Ishikawa (cell line): ENCODE results near the gene GASK1A.

Experiments
- CREB1 ChIP-seq: IDR thresholded peaks from 2 replicates; pipeline ENCODE4 v1.6.1; 2012; ENCODE audit warnings: low read depth
- EGR1 ChIP-seq: IDR thresholded peaks from 2 replicates; pipeline ENCODE4 v1.6.1; 2012
- EP300 ChIP-seq: IDR thresholded peaks from 2 replicates; pipeline ENCODE4 v1.6.1; 2012; ENCODE audit warnings: borderline replicate concordance
- FOXM1 ChIP-seq: IDR thresholded peaks from 2 replicates; pipeline ENCODE4 v1.6.1; 2012; ENCODE audit warnings: low read depth, borderline replicate concordance
- MAX ChIP-seq: IDR thresholded peaks from 2 replicates; pipeline ENCODE4 v1.6.1; 2012
- NFIC ChIP-seq: IDR thresholded peaks from 2 replicates; pipeline ENCODE4 v1.6.1; 2012
- RAD21 ChIP-seq: IDR thresholded peaks from 2 replicates; pipeline ENCODE4 v1.6.1; 2012; ENCODE audit warnings: low read depth
- REST ChIP-seq: IDR thresholded peaks from 2 replicates; pipeline ENCODE4 v1.6.1; 2012; ENCODE audit warnings: low read depth, mild to moderate bottlenecking
- TAF1 ChIP-seq: IDR thresholded peaks from 2 replicates; pipeline ENCODE4 v1.6.1; 2012; ENCODE audit warnings: low read depth, mild to moderate bottlenecking
- TCF12 ChIP-seq: IDR thresholded peaks from 2 replicates; pipeline ENCODE4 v1.6.1; 2012; ENCODE audit warnings: low read depth
- TEAD4 ChIP-seq: IDR thresholded peaks from 2 replicates; pipeline ENCODE4 v1.6.1; 2012
- USF1 ChIP-seq: IDR thresholded peaks from 2 replicates; pipeline ENCODE4 v1.6.1; 2012
- YY1 ChIP-seq: IDR thresholded peaks from 2 replicates; pipeline ENCODE4 v1.6.1; 2012; ENCODE audit warnings: low read depth
- ZBTB7A ChIP-seq: IDR thresholded peaks from 2 replicates; pipeline ENCODE4 v1.6.1; 2012; ENCODE audit warnings: low read depth

The GASK1A gene

GRCh38 chr3:42984701-42985100 lies 5.6 kb downstream of the GASK1A start:
- TF ChIP-seq NFIC (no peak), TEAD4 (no peak), FOXM1 (no peak), CREB1 (no peak), ZBTB7A (no peak), USF1 (no peak), MAX (no peak), YY1 (no peak), EP300 (no peak), TCF12 (no peak), REST (no peak), TAF1 (no peak), EGR1 (no peak)

GRCh38 chr3:42988097-42988496 lies 9.0 kb downstream of the GASK1A start:
- TF ChIP-seq FOXM1 = no peak
- TF ChIP-seq EGR1 = no peak
- TF ChIP-seq NFIC = no peak
- no peak for TF ChIP-seq REST
- no peak for TF ChIP-seq YY1
- no peak for TF ChIP-seq MAX

- no peak for TF ChIP-seq NFIC
- no peak for TF ChIP-seq RAD21
- TF ChIP-seq TCF12 = no peak
- TF ChIP-seq REST = no peak
- TF ChIP-seq EP300 = no peak
- TF ChIP-seq EGR1 = no peak
- no peak for TF ChIP-seq USF1
Measured at GRCh38 chr3:42988566-42988965, 9.5 kb downstream of the GASK1A start.

- TF ChIP-seq NFIC = no peak
- no peak for TF ChIP-seq EP300
Measured at GRCh38 chr3:42991341-42992315, 12.5 kb downstream of the GASK1A start.

GRCh38 chr3:42994595-42994994 lies 15.5 kb downstream of the GASK1A start:
- TF ChIP-seq TEAD4 = no peak
- no peak for TF ChIP-seq CREB1
- TF ChIP-seq NFIC = no peak
